Measurements from ENCODE around the gene ZNF384. TPM values are rescaled to one million over a fixed set of nuclear protein-coding genes. Genes with fewer than 3 reads are reported as not detected.

The ZNF384 gene
- total and polyA plus RNA-seq, 10 donors = 18.9 to 79.8 (median 50.0) TPM

DNA sequence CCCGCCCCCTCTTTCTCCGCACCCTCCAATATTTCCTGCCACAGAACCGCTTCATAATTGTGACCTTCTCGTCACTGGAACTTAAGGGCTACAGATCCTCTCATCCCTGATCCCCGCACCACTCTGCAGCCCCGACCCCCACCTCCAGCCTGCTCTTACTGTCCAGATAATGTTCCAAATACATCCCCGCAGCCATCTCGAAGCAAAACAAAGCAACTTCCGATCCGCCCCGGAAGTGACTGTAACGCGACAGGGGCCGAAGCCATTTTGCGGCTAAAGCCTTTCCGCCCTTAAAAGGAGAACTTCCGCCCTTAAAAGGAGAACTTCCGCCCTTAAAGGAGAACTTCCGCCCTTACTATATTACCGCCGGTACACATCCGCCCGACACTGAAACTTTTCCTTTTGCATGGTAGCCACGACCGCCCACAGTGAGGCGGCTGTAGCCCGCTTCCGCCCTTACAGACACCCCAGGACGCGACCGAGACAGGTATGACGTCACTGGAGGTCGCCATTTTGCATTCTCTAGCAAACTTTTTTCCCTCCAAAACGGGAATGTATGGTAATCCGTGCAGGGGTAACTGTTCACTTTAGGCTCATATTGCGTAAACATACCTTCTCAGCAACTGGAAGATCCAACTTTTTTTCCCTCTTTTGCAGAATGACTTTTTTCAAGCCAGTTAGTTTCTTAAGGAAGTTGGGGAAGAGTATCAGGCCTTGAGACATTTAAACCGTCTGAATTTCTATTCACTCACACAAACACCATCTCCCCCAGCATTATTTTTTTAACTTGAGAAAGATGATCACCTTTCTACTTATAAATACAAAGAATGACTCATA, 26.1 kb downstream of the ZNF384 start, which contains the start of gene ING4:
TSS of gene ING4 (minus strand) at position 214 of the 837 bp plus-strand sequence. CDS start at position 196, 18 bp downstream.
- Histone ChIP-seq H3K27ac (peak within 1 kb of the TSS; percentile 75 to 93 (median 82)), H3K27me3 (replicated peaks in 1 of 7) (no peaks in the 10 kb centered on the region), H3K4me1 (peaks cover 12 to 84% (median 27%) of the 10 kb centered on the region in 6 donors), H3K36me3 (peaks cover 0 to 47% (median 26%) of the 10 kb centered on the region in 6 donors), H3K4me3 (peak within 1 kb of the TSS; percentile 65 to 94 (median 78)), H3K9me3 (no peaks in the 10 kb centered on the region)
- intact Hi-C loops (cut with DNase I; ENCODE audit: low total_unique reads) = no loop called here
- 1 to 2% (median 1%) methylated on average over 37 of the region's 37 CpGs for WGBS, 5 donors
- peak; percentile 97 for DNase-seq
- TF ChIP-seq POLR2A (IDR thresholded peaks at IDR 0.05) (peak in 1 of 3 donors; percentile 11), POLR2AphosphoS5 (IDR thresholded peaks at IDR 0.05) (peak; percentile 75 to 90 (median 89))
- TF ChIP-seq, protein P1, sequence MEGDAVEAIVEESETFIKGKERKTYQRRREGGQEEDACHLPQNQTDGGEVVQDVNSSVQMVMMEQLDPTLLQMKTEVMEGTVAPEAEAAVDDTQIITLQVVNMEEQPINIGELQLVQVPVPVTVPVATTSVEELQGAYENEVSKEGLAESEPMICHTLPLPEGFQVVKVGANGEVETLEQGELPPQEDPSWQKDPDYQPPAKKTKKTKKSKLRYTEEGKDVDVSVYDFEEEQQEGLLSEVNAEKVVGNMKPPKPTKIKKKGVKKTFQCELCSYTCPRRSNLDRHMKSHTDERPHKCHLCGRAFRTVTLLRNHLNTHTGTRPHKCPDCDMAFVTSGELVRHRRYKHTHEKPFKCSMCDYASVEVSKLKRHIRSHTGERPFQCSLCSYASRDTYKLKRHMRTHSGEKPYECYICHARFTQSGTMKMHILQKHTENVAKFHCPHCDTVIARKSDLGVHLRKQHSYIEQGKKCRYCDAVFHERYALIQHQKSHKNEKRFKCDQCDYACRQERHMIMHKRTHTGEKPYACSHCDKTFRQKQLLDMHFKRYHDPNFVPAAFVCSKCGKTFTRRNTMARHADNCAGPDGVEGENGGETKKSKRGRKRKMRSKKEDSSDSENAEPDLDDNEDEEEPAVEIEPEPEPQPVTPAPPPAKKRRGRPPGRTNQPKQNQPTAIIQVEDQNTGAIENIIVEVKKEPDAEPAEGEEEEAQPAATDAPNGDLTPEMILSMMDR (IDR thresholded peaks at IDR 0.05 in 8 of 11, conservative IDR thresholded peaks at IDR 0.05 in 3 of 11) = peak in 2 of 11 experiments; percentile 18 to 26

DNA sequence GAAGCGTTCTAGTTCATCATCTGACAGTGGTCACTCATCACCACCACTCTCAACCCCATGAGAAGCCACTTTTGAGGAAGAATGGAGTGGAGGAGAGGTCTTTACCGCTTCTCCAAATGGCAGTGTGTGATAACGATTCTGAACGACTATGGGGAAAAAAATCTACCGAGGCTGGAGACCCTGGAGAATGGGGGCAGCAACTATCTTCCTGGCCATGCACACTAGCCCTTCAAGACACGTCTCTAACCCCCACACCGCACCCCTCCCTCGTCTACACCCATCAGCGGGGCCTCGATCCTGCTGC, 26.6 kb downstream of the ZNF384 start:
- WGBS, 5 donors = 1 to 2% (median 2%) methylated on average over 10 of the region's 10 CpGs
- H3K27ac ChIP-seq = peak overlapping the region; percentile 75 to 93 (median 82)
- no peak for DNase-seq
- no peaks in the 10 kb centered on the region for H3K9me3 ChIP-seq
- peak overlapping the region; percentile 65 to 94 (median 78) for H3K4me3 ChIP-seq
- peaks cover 12 to 84% (median 27%) of the 10 kb centered on the region in 6 donors for H3K4me1 ChIP-seq
- H3K27me3 ChIP-seq (replicated peaks in 1 of 7) = no peaks in the 10 kb centered on the region
- intact Hi-C loops (cut with DNase I; ENCODE audit: low total_unique reads) = no loop called here
- H3K36me3 ChIP-seq = peaks cover 0 to 47% (median 25%) of the 10 kb centered on the region in 6 donors
- TF ChIP-seq POLR2AphosphoS5 (IDR thresholded peaks at IDR 0.05) (no peak), POLR2A (IDR thresholded peaks at IDR 0.05) (no peak)
- TF ChIP-seq, protein P1 (IDR thresholded peaks at IDR 0.05 in 8 of 11, conservative IDR thresholded peaks at IDR 0.05 in 3 of 11) = no peak

DNA sequence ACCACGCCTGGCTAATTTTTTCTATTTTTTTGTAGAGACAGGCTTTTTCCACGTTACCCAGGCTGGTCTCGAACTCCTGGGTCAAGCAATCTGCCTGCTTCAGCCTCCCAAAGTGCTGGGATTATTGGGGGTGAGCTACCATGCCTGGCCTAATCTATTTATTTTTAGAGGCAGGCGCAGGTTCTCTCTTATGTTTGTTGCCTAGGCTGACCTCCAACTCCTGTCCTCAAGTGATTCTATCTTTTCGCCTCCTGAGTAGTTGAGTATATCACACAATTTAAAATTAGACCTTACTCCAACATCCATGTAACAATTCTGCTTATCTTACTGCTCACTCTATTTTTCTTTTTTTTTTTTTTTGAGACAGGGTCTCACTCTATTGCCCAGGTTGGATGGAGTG, 35.2 kb downstream of the ZNF384 start:
- 88 to 97% (median 95%) methylated on average over 5 of the region's 5 CpGs for WGBS, 5 donors
- DNase-seq = peak; percentile 1
- TF ChIP-seq POLR2A (IDR thresholded peaks at IDR 0.05) = no peak
- no peak for TF ChIP-seq POLR2AphosphoS5 (IDR thresholded peaks at IDR 0.05)
- TF ChIP-seq, protein P1 (IDR thresholded peaks at IDR 0.05 in 8 of 11, conservative IDR thresholded peaks at IDR 0.05 in 3 of 11) = no peak
- peaks cover 0 to 31% (median 0%) of the 10 kb centered on the region in 6 donors for H3K4me1 ChIP-seq
- no peaks in the 10 kb centered on the region for H3K9me3 ChIP-seq
- no peak overlapping the region for H3K27ac ChIP-seq
- no peaks in the 10 kb centered on the region for H3K27me3 ChIP-seq (replicated peaks in 1 of 7)
- no peak overlapping the region for H3K4me3 ChIP-seq
- peaks cover 3 to 100% (median 86%) of the 10 kb centered on the region in 6 donors for H3K36me3 ChIP-seq
- intact Hi-C loops (cut with DNase I; ENCODE audit: low total_unique reads) = no loop called here

DNA sequence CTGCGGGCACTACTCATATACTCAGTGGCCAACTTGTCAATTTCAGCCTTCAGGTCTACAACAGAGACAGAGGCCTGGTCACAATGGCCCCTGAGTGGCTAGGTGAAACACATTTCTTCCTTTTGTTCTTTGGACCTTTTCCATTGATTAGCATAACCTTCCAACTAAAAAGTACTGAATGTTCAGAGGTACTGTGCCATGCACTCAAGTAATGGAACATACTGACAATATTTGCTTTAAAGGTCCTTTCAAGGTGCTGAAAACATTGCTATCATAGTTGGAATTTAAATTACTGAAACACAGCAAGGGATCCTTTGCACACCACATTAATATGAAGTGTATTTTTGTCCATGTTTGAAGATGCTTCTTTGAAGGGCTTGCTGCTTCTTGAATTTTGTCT, 35.8 kb downstream of the ZNF384 start:
- intact Hi-C loops (cut with DNase I; ENCODE audit: low total_unique reads) = no loop called here
- Histone ChIP-seq H3K4me3 (no peak overlapping the region), H3K36me3 (peaks cover 3 to 100% (median 88%) of the 10 kb centered on the region in 6 donors), H3K4me1 (peaks cover 0 to 25% (median 0%) of the 10 kb centered on the region in 6 donors), H3K27me3 (replicated peaks in 1 of 7) (no peaks in the 10 kb centered on the region), H3K27ac (no peak overlapping the region), H3K9me3 (no peaks in the 10 kb centered on the region)
- TF ChIP-seq POLR2A (IDR thresholded peaks at IDR 0.05) (no peak), POLR2AphosphoS5 (IDR thresholded peaks at IDR 0.05) (no peak)
- TF ChIP-seq, protein P1 (IDR thresholded peaks at IDR 0.05 in 8 of 11, conservative IDR thresholded peaks at IDR 0.05 in 3 of 11) = no peak
- 89 to 100% (median 95%) methylated on average over 1 of the region's 1 CpG for WGBS, 5 donors
- no peak for DNase-seq
